HEK293 (cell line): Measurements from ENCODE around the gene SIGLECL1.

Source experiments
- CTCF ChIA-PET: fragments of 350-600 bp; formaldehyde crosslinking; extraction: SDS; loops from one replicate; lab custom pipeline; 2021; ENCODE audit warnings: antibody characterized with exemption; lab: Yijun Ruan, JAX
- POLR2A ChIA-PET: fragments of 300-600 bp; formaldehyde crosslinking; extraction: SDS; loops from one replicate; lab custom pipeline; 2020; ENCODE audit warnings: antibody characterized with exemption, inconsistent platforms; lab: Yijun Ruan, JAX
- H3K27ac ChIP-seq: fragments of 200-500 bp; sonication (Bioruptor generic); 2 replicates; pipeline ENCODE4 v1.5.1; 2014; ENCODE audit warnings: low read depth, low read length, control low read depth, inconsistent platforms; ENCODE audit errors: extremely low read depth
- H3K36me3 ChIP-seq, 2 experiments: fragments of 200-500 bp in 1 of 2; sonication (Bioruptor generic) in 1 of 2; 1 replicate in 1 of 2; 2 replicates in 1 of 2; pipeline ENCODE4 v1.5.1; 2014 to 2017; ENCODE audit warnings: inconsistent platforms in 2 of 2, low read length in 2 of 2; ENCODE audit not compliant: control insufficient read depth in 2 of 2, insufficient read depth in 1 of 2
- H3K4me1 ChIP-seq: fragments of 200-500 bp; sonication (Bioruptor generic); 2 replicates; pipeline ENCODE4 v1.5.1; 2014; ENCODE audit warnings: mild to moderate bottlenecking, low read length, inconsistent platforms; ENCODE audit not compliant: control insufficient read depth, insufficient read depth
- H3K4me3 ChIP-seq: 2 replicates; pipeline ENCODE4 v1.5.1; 2011; ENCODE audit warnings: low read depth, mild to moderate bottlenecking, control low read depth, low read length, moderate library complexity
- H3K9me3 ChIP-seq: fragments of 200-500 bp; sonication (Bioruptor generic); 2 replicates; pipeline ENCODE4 v1.5.1; 2014; ENCODE audit warnings: low read depth, low read length, inconsistent platforms; ENCODE audit not compliant: control insufficient read depth, insufficient read depth
- FEZF1 ChIP-seq: fragments of 450-650 bp; formaldehyde crosslinking; IDR thresholded peaks from 2 replicates; pipeline ENCODE4 v1.5.1; 2016; ENCODE audit warnings: missing biosample characterization, missing genetic modification characterization
- HIC1 ChIP-seq: fragments of 450-650 bp; formaldehyde crosslinking; IDR thresholded peaks from 2 replicates; pipeline ENCODE4 v1.5.1; 2016; ENCODE audit warnings: missing biosample characterization, missing genetic modification characterization
- HOXC10 ChIP-seq: sonication (generic); formaldehyde crosslinking; IDR thresholded peaks from 2 replicates; pipeline ENCODE4 v1.8.1; 2023; ENCODE audit warnings: mild to moderate bottlenecking, missing genetic modification reagents
- OVOL3 ChIP-seq: fragments of 450-650 bp; formaldehyde crosslinking; IDR thresholded peaks from 2 replicates; pipeline ENCODE4 v1.5.1; 2016; ENCODE audit warnings: missing biosample characterization, missing genetic modification characterization
- PATZ1 ChIP-seq: fragments of 450-650 bp; formaldehyde crosslinking; IDR thresholded peaks from 2 replicates; pipeline ENCODE4 v1.5.1; 2016; ENCODE audit warnings: missing biosample characterization, missing genetic modification characterization
- PBX3 ChIP-seq: sonication (generic); formaldehyde crosslinking; IDR thresholded peaks from 2 replicates; pipeline ENCODE4 v1.8.1; 2022; ENCODE audit warnings: mild to moderate bottlenecking, moderate library complexity, missing genetic modification reagents
- PRDM4 ChIP-seq: fragments of 450-650 bp; formaldehyde crosslinking; IDR thresholded peaks from 2 replicates; pipeline ENCODE4 v1.5.1; 2017; ENCODE audit warnings: missing biosample characterization, missing genetic modification characterization
- SCRT1 ChIP-seq: fragments of 450-650 bp; formaldehyde crosslinking; IDR thresholded peaks from 2 replicates; pipeline ENCODE4 v1.5.1; 2016; ENCODE audit warnings: missing biosample characterization, missing genetic modification characterization, borderline replicate concordance
- SP7 ChIP-seq: fragments of 450-650 bp; formaldehyde crosslinking; IDR thresholded peaks from 2 replicates; pipeline ENCODE4 v1.5.1; 2016; ENCODE audit warnings: missing biosample characterization, missing genetic modification characterization
- ZFP69B ChIP-seq: fragments of 450-650 bp; formaldehyde crosslinking; IDR thresholded peaks from 2 replicates; pipeline ENCODE4 v1.5.1; 2016; ENCODE audit warnings: missing biosample characterization, missing genetic modification characterization
- ZNF184 ChIP-seq: fragments of 450-650 bp; IDR thresholded peaks from 2 replicates; pipeline ENCODE4 v1.5.1; 2018; ENCODE audit warnings: missing biosample characterization, mild to moderate bottlenecking, missing genetic modification characterization
- ZNF302 ChIP-seq: fragments of 450-650 bp; formaldehyde crosslinking; IDR thresholded peaks from 2 replicates; pipeline ENCODE4 v1.5.1; 2016; ENCODE audit warnings: missing biosample characterization, missing genetic modification characterization, low read depth
- ZNF354C ChIP-seq: fragments of 450-650 bp; formaldehyde crosslinking; IDR thresholded peaks from 2 replicates; pipeline ENCODE4 v1.5.1; 2016; ENCODE audit warnings: missing biosample characterization, missing genetic modification characterization, low read depth, borderline replicate concordance
- ZNF416 ChIP-seq: fragments of 450-650 bp; formaldehyde crosslinking; IDR thresholded peaks from 2 replicates; pipeline ENCODE4 v1.5.1; 2016; ENCODE audit warnings: missing biosample characterization, missing genetic modification characterization
- ZNF473 ChIP-seq: fragments of 450-650 bp; formaldehyde crosslinking; IDR thresholded peaks from 2 replicates; pipeline ENCODE4 v1.5.1; 2017; ENCODE audit warnings: missing biosample characterization, missing genetic modification characterization
- ZNF514 ChIP-seq: fragments of 450-650 bp; formaldehyde crosslinking; IDR thresholded peaks from 2 replicates; pipeline ENCODE4 v1.5.1; 2016; ENCODE audit warnings: missing biosample characterization, missing genetic modification characterization
- ZNF571 ChIP-seq: fragments of 450-650 bp; formaldehyde crosslinking; IDR thresholded peaks from 2 replicates; pipeline ENCODE4 v1.5.0; 2017; ENCODE audit warnings: missing biosample characterization, missing genetic modification characterization
- ZNF626 ChIP-seq: fragments of 450-650 bp; sonication (Bioruptor Pico); formaldehyde crosslinking; IDR thresholded peaks from 2 replicates; pipeline ENCODE4 v1.5.1; 2018; ENCODE audit warnings: missing biosample characterization, missing genetic modification characterization, inconsistent platforms
- TF ChIP-seq, protein P1 (sequence below): fragments of 450-650 bp; formaldehyde crosslinking; IDR thresholded peaks from 2 replicates; pipeline ENCODE4 v1.5.1; 2016; ENCODE audit warnings: missing biosample characterization, missing genetic modification characterization

The SIGLECL1 gene

DNA sequence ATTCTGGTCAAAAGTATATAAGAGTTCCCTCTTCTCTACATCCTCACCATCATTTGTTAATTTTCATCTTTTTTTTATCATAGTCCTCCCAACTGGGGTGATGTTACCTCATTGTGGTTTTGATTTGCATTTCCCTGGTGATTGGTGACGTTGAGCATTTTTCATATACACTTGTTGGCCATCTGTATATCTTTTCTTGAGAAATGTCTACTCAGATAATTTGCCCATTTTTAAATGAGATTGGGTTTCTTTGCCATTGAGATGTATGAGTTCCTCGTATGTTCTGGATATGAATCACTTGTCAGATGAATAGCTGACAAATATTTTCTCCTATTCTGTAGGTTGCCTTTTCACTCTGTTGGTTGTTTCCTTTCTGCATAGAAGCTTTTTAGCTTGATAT lies 23.6 kb upstream of the SIGLECL1 start (continued):
- no peak for TF ChIP-seq ZFP69B (tag by site-specific recombination)
- no peak for TF ChIP-seq SP7

DNA sequence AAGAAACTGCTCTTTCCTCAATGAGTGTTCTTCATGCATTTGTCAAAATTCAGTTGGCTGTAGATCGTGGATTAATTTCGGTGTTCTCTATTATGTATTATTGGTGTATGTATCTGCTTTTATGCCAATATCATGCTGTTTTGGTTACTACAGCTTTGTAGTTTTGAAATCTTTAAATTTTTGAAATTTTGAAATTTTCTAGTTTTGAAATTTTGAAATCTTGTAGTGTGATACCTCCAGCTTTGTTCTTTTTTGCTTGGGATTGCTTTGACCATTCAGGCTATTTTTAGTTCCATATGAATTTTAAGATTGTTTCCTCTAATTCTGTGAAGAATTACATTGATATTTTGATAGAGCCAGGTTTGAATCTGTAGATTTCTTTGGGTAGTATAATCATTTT lies 22.9 kb upstream of the SIGLECL1 start:
- TF ChIP-seq ZNF302 (no peak), PATZ1 (tag by site-specific recombination) (no peak), ZNF473 (no peak), ZNF416 (no peak)
- Histone ChIP-seq H3K4me3 (no peak overlapping the region), H3K36me3 (no peaks in the 10 kb centered on the region; a peak in 1 of 3 replicates), H3K4me1 (no peaks in the 10 kb centered on the region), H3K9me3 (no peaks in the 10 kb centered on the region), H3K27ac (no peak overlapping the region)
- ChIA-PET CTCF (interaction anchor here (1.7 kb wide), 1 partner anchor 31 kb away, joined by 3 read pairs; no protein-coding TSS in a partner anchor), POLR2A (no interaction called here)

GRCh38 chr19:51240866-51241265 lies 10.0 kb upstream of the SIGLECL1 start:
- Histone ChIP-seq H3K4me1 (no peaks in the 10 kb centered on the region), H3K4me3 (no peak overlapping the region), H3K36me3 (no peaks in the 10 kb centered on the region), H3K27ac (no peak overlapping the region), H3K9me3 (no peaks in the 10 kb centered on the region)
- TF ChIP-seq ZNF626 (no peak), PBX3 (no peak)
- POLR2A ChIA-PET, result no interaction called here
- CTCF ChIA-PET, result interaction anchor here (0.6 to 0.7 kb wide), 2 partner anchors 68 to 281 kb away, joined by 3 to 5 read pairs; no protein-coding TSS in a partner anchor

GRCh38 chr19:51242881-51243630 lies 7.8 kb upstream of the SIGLECL1 start:
- H3K27ac ChIP-seq, result no peak overlapping the region
- TF ChIP-seq PRDM4 (tag by site-specific recombination) (no peak), ZNF184 (no peak), FEZF1 (tag by site-specific recombination) (no peak), ZNF514 (tag by site-specific recombination) (no peak), ZNF571 (tag by site-specific recombination) (no peak), OVOL3 (tag by site-specific recombination) (no peak), HIC1 (tag by site-specific recombination) (no peak), HOXC10 (CRISPR knock-in tag) (no peak), ZNF354C (tag by site-specific recombination) (no peak), SCRT1 (no peak)
- TF ChIP-seq, protein P1, sequence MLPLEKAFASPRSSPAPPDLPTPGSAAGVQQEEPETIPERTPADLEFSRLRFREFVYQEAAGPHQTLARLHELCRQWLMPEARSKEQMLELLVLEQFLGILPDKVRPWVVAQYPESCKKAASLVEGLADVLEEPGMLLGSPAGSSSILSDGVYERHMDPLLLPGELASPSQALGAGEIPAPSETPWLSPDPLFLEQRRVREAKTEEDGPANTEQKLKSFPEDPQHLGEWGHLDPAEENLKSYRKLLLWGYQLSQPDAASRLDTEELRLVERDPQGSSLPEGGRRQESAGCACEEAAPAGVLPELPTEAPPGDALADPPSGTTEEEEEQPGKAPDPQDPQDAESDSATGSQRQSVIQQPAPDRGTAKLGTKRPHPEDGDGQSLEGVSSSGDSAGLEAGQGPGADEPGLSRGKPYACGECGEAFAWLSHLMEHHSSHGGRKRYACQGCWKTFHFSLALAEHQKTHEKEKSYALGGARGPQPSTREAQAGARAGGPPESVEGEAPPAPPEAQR (tag by site-specific recombination), result no peak

More at GRCh38 chr19:51242881-51243630, 7.8 kb upstream of the SIGLECL1 start:
- Histone ChIP-seq H3K9me3 (no peaks in the 10 kb centered on the region), H3K36me3 (no peaks in the 10 kb centered on the region), H3K4me3 (no peak overlapping the region), H3K4me1 (no peaks in the 10 kb centered on the region)
- ChIA-PET CTCF (interaction anchor here (0.6 to 2.2 kb wide), 2 partner anchors 16 to 567 kb away, joined by 3 to 13 read pairs; no protein-coding TSS in a partner anchor), POLR2A (no interaction called here)
